GM06990 (cell line): ENCODE data around the gene EGFL8.
"Not testable (repeated sequence)": the region's sequence is repeated elsewhere in the genome, so short reads cannot be mapped to it uniquely, and the experiment has no call there.

Source experiments
- DNase-seq: peaks from one replicate; pipeline ENCODE4 v3.0.0-alpha.2; 2011; ENCODE audit not compliant: insufficient read length; ENCODE audit errors: extremely low read depth
- H3K27me3 ChIP-seq: replicated peaks from 2 replicates; pipeline ENCODE4 v1.6.0; 2011; ENCODE audit warnings: low read length; ENCODE audit not compliant: control insufficient read depth, insufficient read depth
- H3K36me3 ChIP-seq: 2 replicates; pipeline ENCODE4 v1.5.1; 2011; ENCODE audit warnings: low read length; ENCODE audit not compliant: control insufficient read depth, insufficient read depth
- H3K4me3 ChIP-seq: replicated peaks from 2 replicates; pipeline ENCODE4 v1.5.1; 2011; ENCODE audit warnings: low read depth, mild to moderate bottlenecking, control low read depth, low read length
- TF ChIP-seq, protein P1 (sequence below): IDR thresholded peaks from 2 replicates; pipeline ENCODE4 v1.5.1; 2011; ENCODE audit warnings: low read length, control low read depth, mild to moderate bottlenecking, inconsistent platforms; ENCODE audit not compliant: insufficient read depth, poor library complexity, severe bottlenecking

EGFL8 gene

DNA sequence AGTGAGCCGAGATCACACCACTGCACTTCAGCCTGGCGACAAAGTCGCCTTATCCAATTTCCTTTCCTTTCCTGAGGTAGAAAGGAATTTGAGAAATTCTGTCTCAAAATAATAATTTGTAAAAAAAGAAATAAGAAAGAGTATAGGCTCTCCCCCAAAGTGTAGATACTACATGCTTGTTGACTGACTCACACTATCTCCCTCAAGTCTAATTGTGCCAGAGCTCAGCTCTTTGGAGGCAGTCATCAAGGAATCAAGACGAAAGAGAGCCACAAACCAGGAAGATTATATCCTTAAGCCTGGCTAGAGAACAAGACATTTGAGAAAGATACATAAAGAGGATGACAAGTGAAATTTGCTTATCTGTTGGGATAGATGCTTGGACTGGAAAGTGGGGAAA lies 30.6 kb upstream of the EGFL8 start:
- H3K27me3 ChIP-seq: no peaks in the 10 kb centered on the region; the same call in 1 of the 2 replicates
- no peak for DNase-seq
- H3K4me3 ChIP-seq: no peak overlapping the region
- no peaks in the 10 kb centered on the region for H3K36me3 ChIP-seq
- TF ChIP-seq, protein P1, sequence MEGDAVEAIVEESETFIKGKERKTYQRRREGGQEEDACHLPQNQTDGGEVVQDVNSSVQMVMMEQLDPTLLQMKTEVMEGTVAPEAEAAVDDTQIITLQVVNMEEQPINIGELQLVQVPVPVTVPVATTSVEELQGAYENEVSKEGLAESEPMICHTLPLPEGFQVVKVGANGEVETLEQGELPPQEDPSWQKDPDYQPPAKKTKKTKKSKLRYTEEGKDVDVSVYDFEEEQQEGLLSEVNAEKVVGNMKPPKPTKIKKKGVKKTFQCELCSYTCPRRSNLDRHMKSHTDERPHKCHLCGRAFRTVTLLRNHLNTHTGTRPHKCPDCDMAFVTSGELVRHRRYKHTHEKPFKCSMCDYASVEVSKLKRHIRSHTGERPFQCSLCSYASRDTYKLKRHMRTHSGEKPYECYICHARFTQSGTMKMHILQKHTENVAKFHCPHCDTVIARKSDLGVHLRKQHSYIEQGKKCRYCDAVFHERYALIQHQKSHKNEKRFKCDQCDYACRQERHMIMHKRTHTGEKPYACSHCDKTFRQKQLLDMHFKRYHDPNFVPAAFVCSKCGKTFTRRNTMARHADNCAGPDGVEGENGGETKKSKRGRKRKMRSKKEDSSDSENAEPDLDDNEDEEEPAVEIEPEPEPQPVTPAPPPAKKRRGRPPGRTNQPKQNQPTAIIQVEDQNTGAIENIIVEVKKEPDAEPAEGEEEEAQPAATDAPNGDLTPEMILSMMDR: no peak

DNA sequence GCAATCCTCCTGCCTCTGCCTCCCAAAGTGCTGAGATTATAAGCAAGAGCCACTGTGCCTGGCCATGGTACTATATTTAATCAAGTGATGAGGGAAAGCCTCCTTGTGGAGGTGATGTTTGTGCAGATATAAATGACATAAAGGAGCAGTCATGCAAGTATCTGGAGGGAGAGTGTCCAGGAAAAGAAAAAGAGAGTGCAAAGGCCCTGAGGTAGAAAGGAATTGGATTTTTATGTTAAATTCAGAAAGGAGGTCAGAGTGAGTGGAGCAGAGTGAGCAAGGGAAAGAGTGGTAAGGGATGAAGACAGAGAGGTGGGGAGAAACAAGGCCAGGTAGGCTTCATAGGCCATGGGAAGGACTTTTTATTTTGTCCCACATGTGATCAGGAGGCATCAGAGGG lies 26.9 kb upstream of the EGFL8 start:
- no peak for DNase-seq
- H3K27me3 ChIP-seq: no peaks in the 10 kb centered on the region; the same call in 1 of the 2 replicates
- no peaks in the 10 kb centered on the region for H3K36me3 ChIP-seq
- TF ChIP-seq, protein P1: no peak
- H3K4me3 ChIP-seq: no peak overlapping the region

DNA sequence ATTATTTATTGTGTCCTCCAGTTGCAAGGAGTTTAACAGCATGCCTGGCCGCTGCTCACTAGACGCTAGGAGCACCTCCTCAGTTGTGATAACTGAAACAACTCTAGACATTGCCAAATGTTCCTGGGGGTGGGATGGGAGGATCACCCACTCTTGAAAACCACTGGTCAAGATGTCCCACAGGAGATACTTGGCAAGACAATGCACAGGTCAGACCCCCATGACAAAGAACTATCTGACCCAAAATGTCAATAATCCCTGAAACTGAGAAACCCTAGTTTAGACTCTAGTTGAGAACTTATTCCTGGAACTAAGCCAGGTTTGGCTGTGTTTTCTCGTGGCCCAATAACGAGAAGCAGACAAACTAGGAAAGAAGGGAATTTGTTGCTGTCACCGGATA lies 24.8 kb upstream of the EGFL8 start:
- no peak overlapping the region for H3K4me3 ChIP-seq
- TF ChIP-seq, protein P1: no peak
- no peaks in the 10 kb centered on the region for H3K36me3 ChIP-seq
- no peak for DNase-seq
- H3K27me3 ChIP-seq: no peaks in the 10 kb centered on the region

DNA sequence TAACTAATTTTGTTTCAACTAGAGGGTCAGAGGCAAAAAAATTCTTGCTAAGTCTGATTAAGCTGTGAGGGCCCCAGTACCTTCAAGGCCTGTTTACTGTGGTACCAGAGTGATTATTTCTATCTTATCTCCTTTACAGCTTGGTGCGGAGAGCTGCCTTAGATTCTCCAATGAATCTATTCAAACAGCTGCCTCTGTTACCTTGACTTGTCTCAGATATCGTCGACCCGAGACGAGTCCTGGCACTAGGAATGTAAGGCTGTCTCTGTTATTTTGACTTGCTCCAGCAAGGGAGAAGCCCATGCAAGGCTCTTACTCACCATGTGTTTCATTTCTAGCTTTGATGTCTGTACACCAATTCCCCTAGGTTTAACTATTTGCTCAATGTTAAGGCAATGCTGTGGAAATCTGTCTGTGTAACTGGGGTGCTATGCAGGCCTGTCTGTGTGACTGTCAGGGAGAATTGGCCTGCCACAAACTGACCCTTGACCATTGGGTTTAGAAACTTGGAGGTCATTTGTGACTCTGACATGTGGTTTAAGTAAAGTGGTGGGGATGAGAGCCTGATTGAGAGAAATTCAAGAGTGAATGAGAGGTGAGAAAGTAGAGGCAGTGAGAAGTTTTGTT lies 23.9 kb upstream of the EGFL8 start:
- Histone ChIP-seq H3K36me3 (no peaks in the 10 kb centered on the region), H3K27me3 (no peaks in the 10 kb centered on the region), H3K4me3 (no peak overlapping the region)
- TF ChIP-seq, protein P1: no peak
- DNase-seq: no peak

DNA sequence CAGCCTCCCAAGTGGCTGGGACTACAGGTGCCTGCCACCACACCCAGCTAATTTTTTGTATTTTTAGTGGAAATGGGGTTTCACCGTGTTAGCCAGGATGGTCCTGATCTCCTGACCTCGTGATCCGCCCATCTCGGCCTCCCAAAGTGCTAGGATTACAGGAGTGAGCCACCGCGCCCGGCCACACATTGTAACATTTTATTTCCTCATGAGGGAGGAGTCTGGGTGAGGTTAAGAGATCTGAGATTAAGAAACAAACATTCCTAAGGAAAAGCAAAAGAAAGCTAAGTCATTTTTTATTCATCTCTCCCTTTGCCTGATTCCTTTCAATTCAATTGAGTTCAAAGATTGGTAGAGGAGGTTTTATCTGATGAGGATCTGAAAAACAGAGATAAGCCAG lies 20.2 kb upstream of the EGFL8 start:
- H3K36me3 ChIP-seq, H3K27me3 ChIP-seq, H3K4me3 ChIP-seq, DNase-seq: not testable (repeated sequence)

DNA sequence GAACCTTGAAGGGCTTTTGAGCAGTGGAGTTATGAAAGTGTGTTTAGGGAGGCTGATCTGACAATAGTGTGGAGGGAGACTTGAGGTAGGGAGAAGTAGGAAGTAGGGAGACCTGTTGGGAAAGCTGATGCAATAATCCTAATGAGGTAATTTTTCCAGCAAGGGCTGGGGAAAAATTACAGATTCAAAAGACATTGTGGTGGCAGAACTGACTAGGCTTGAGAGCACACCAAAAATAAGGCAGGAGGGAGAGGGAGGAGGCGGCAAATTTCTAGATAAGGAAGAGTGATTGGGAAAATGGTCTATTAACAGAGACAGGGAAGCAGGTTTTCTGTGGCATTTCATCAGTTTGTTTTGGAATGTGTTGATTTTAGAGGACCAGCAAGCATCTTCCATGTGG lies 18.1 kb upstream of the EGFL8 start:
- TF ChIP-seq, protein P1: no peak
- Histone ChIP-seq H3K36me3 (no peaks in the 10 kb centered on the region), H3K27me3 (peaks cover 1% of the 10 kb centered on the region), H3K4me3 (no peak overlapping the region)
- DNase-seq: no peak
